IMR-90 (cell line): ENCODE measurements around the gene UBE2M.

ENCODE experiments used
- CEBPB ChIP-seq: IDR thresholded peaks from 2 replicates; pipeline ENCODE4 v1.6.1; 2012; ENCODE audit warnings: low read depth, low read length, improper control_type of control experiment
- CTCF ChIP-seq: conservative IDR thresholded peaks from 2 replicates; pipeline ENCODE4 v1.5.1; 2012; ENCODE audit warnings: mild to moderate bottlenecking, low read depth, low read length, improper control_type of control experiment
- ELK1 ChIP-seq: fragments of 150-350 bp; IDR thresholded peaks from 2 replicates; pipeline ENCODE4 v1.6.1; 2016; ENCODE audit warnings: low read depth, mild to moderate bottlenecking, low read length, moderate library complexity, borderline replicate concordance
- FOS ChIP-seq: fragments of 150-350 bp; IDR thresholded peaks from 2 replicates; pipeline ENCODE4 v1.6.1; 2016; ENCODE audit warnings: low read depth, low read length
- MAFK ChIP-seq: IDR thresholded peaks from 2 replicates; pipeline ENCODE4 v1.6.1; 2012; ENCODE audit warnings: low read depth, low read length, improper control_type of control experiment
- MAZ ChIP-seq: IDR thresholded peaks from 2 replicates; pipeline ENCODE4 v1.6.1; 2012; ENCODE audit warnings: low read depth, mild to moderate bottlenecking, low read length, improper control_type of control experiment, moderate library complexity, borderline replicate concordance
- MXI1 ChIP-seq: IDR thresholded peaks from 2 replicates; pipeline ENCODE4 v1.6.1; 2012; ENCODE audit warnings: low read depth, mild to moderate bottlenecking, low read length, moderate library complexity, borderline replicate concordance
- NFE2L2 ChIP-seq: fragments of 150-350 bp; IDR thresholded peaks from 2 replicates; pipeline ENCODE4 v1.6.1; 2016; ENCODE audit warnings: low read depth, mild to moderate bottlenecking, low read length
- POLR2A ChIP-seq: IDR thresholded peaks from 2 replicates; pipeline ENCODE4 v1.6.1; 2012; ENCODE audit warnings: mild to moderate bottlenecking, low read depth, low read length
- RAD21 ChIP-seq: IDR thresholded peaks from 2 replicates; pipeline ENCODE4 v1.6.1; 2012; ENCODE audit warnings: low read length, improper control_type of control experiment
- RCOR1 ChIP-seq: IDR thresholded peaks from 2 replicates; pipeline ENCODE4 v1.6.1; 2012; ENCODE audit warnings: mild to moderate bottlenecking, low read length, improper control_type of control experiment; ENCODE audit not compliant: insufficient replicate concordance
- RFX5 ChIP-seq: IDR thresholded peaks from 2 replicates; pipeline ENCODE4 v1.8.0; 2012; ENCODE audit warnings: low read depth, mild to moderate bottlenecking, low read length, moderate library complexity
- SMC3 ChIP-seq: fragments of 150-350 bp; IDR thresholded peaks from 2 replicates; pipeline ENCODE4 v1.6.1; 2016; ENCODE audit warnings: low read depth, mild to moderate bottlenecking, antibody characterized with exemption, low read length, moderate library complexity
- USF2 ChIP-seq: fragments of 150-350 bp; IDR thresholded peaks from 2 replicates; pipeline ENCODE4 v1.6.1; 2017; ENCODE audit warnings: mild to moderate bottlenecking, antibody characterized with exemption, low read length, low read depth

- TF ChIP-seq CTCF (no peak), POLR2A (no peak), RFX5 (no peak), FOS (no peak), SMC3 (no peak), RAD21 (no peak), CEBPB (no peak), RCOR1 (no peak), MAZ (no peak), USF2 (no peak), MXI1 (no peak), NFE2L2 (no peak), ELK1 (no peak), MAFK (no peak)
These were observed 3.0 kb downstream of the UBE2M start for GRCh38 chr19:58555369-58555885.
